Measurements from ENCODE around the gene TBKBP1.

The TBKBP1 gene, protein sequence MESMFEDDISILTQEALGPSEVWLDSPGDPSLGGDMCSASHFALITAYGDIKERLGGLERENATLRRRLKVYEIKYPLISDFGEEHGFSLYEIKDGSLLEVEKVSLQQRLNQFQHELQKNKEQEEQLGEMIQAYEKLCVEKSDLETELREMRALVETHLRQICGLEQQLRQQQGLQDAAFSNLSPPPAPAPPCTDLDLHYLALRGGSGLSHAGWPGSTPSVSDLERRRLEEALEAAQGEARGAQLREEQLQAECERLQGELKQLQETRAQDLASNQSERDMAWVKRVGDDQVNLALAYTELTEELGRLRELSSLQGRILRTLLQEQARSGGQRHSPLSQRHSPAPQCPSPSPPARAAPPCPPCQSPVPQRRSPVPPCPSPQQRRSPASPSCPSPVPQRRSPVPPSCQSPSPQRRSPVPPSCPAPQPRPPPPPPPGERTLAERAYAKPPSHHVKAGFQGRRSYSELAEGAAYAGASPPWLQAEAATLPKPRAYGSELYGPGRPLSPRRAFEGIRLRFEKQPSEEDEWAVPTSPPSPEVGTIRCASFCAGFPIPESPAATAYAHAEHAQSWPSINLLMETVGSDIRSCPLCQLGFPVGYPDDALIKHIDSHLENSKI

GRCh38 chr17:47693731-47694580 lies at the start of gene TBKBP1:
Gene TBKBP1 (plus strand): TSS chr17:47694161. CDS start chr17:47696113, 1,952 bp downstream.
- Histone ChIP-seq H3K9me3 (ENCODE audit: insufficient read depth, low read length, severe bottlenecking) (no peaks in the 10 kb centered on the region), H3K36me3 (ENCODE audit: insufficient read depth, low read length) (no peaks in the 10 kb centered on the region), H3K4me2 (ENCODE audit: insufficient read depth, low read length) (peak within 1 kb of the TSS; percentile 85), H4K20me1 (ENCODE audit: insufficient read depth, low read length) (peaks cover 32% of the 10 kb centered on the region), H3K4me1 (ENCODE audit: insufficient read depth, low read length) (peaks cover 31% of the 10 kb centered on the region), H3K27ac (ENCODE audit: low read length) (peak within 1 kb of the TSS; percentile 53; the same call in 1 of the 2 replicates), H3K9ac (ENCODE audit: low read depth, low read length) (peak within 1 kb of the TSS; percentile 60), H3K27me3 (ENCODE audit: insufficient read depth, low read length, poor library complexity) (peaks cover 13% of the 10 kb centered on the region), H3K4me3 (ENCODE audit: low read depth in 1 of 2, low read length in 2 of 2) (peak within 1 kb of the TSS; percentile 62 to 63), H2AFZ (ENCODE audit: low read depth, low read length) (peak within 1 kb of the TSS; percentile 69), H3K79me2 (ENCODE audit: insufficient read depth, low read length) (no peaks in the 10 kb centered on the region)
- DNase-seq = peak; percentile 82
- peak; percentile 71 for ATAC-seq (ENCODE audit: insufficient read depth, low read depth)
- TF ChIP-seq CTCF (IDR thresholded peaks at IDR 0.05; ENCODE audit: borderline replicate concordance, extremely low read depth, low read length, poor library complexity, severe bottlenecking) (no peak), EZH2 (IDR thresholded peaks at IDR 0.05; ENCODE audit: borderline replicate concordance, low read depth, low read length, severe bottlenecking) (no peak)

- Histone ChIP-seq H3K9ac (ENCODE audit: low read depth, low read length) (no peak overlapping the region), H4K20me1 (ENCODE audit: insufficient read depth, low read length) (no peaks in the 10 kb centered on the region), H2AFZ (ENCODE audit: low read depth, low read length) (no peak overlapping the region), H3K27ac (ENCODE audit: low read length) (no peak overlapping the region), H3K4me2 (ENCODE audit: insufficient read depth, low read length) (no peak overlapping the region), H3K4me3 (ENCODE audit: low read depth in 1 of 2, low read length in 2 of 2) (no peak overlapping the region), H3K27me3 (ENCODE audit: insufficient read depth, low read length, poor library complexity) (no peaks in the 10 kb centered on the region), H3K36me3 (ENCODE audit: insufficient read depth, low read length) (no peaks in the 10 kb centered on the region), H3K9me3 (ENCODE audit: insufficient read depth, low read length, severe bottlenecking) (no peaks in the 10 kb centered on the region), H3K79me2 (ENCODE audit: insufficient read depth, low read length) (peaks cover 11% of the 10 kb centered on the region), H3K4me1 (ENCODE audit: insufficient read depth, low read length) (peaks cover 14% of the 10 kb centered on the region)
- DNase-seq = no peak
- TF ChIP-seq EZH2 (IDR thresholded peaks at IDR 0.05; ENCODE audit: borderline replicate concordance, low read depth, low read length, severe bottlenecking) (no peak), CTCF (IDR thresholded peaks at IDR 0.05; ENCODE audit: borderline replicate concordance, extremely low read depth, low read length, poor library complexity, severe bottlenecking) (no peak)
- no peak for ATAC-seq (ENCODE audit: insufficient read depth, low read depth)
Observed at GRCh38 chr17:47644324-47644723, 49.6 kb upstream of the TBKBP1 start.

DNA sequence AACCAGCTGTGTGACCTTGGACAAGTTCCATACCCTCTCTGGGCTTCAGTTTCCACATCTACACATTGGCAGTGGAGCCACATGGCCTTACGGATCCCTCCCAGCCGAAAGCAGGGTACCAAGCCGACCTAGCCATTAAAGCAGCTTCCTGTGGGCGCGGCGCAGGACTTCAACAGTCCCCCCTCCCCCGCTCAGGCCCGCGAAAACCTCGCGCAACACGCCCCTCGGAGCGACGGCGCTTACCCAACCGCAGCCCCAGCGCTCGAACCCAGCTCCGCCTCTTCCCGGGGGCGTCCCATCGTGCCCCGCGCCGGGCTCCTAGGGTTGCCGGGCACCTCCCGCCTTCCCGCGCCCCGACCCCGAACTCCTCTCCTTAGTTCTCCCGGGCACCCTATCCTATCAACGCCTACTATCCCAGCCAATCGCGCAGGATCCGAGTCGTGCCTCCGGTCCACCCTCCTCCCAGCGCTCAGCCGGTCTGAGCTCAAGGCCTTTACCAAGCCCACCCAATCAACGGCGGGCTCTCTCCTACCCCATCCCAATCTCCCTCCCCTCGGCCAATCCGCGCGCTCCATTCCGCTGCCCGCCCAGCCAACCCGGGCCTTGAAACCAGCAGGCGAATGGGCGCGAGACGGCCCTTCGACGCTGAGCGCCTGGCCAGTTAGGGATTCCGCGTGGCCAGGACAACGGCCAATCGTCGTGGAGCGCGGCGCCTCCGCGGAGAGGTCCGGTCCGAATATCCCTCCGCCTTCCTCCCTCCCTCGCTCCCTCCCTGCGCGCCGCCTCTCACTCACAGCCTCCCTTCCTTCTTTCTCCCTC lies 44.6 kb upstream of the TBKBP1 start, which contains the start of gene KPNB1:
TSS of gene KPNB1 (plus strand) at position 767 of the 819 bp plus-strand sequence. CDS start 326 bp downstream, outside the sequence.
- H3K4me3 ChIP-seq (ENCODE audit: low read depth in 1 of 2, low read length in 2 of 2) = peak within 1 kb of the TSS; percentile 64 to 99
- H3K27ac ChIP-seq (ENCODE audit: low read length) = peak within 1 kb of the TSS; percentile 98
- H3K4me1 ChIP-seq (ENCODE audit: insufficient read depth, low read length) = peaks cover 49% of the 10 kb centered on the region
- H3K27me3 ChIP-seq (ENCODE audit: insufficient read depth, low read length, poor library complexity) = no peaks in the 10 kb centered on the region
- H3K4me2 ChIP-seq (ENCODE audit: insufficient read depth, low read length) = peak within 1 kb of the TSS; percentile 86
- H3K79me2 ChIP-seq (ENCODE audit: insufficient read depth, low read length) = peaks cover 53% of the 10 kb centered on the region
- H3K9ac ChIP-seq (ENCODE audit: low read depth, low read length) = peak within 1 kb of the TSS; percentile 86
- TF ChIP-seq CTCF (IDR thresholded peaks at IDR 0.05; ENCODE audit: borderline replicate concordance, extremely low read depth, low read length, poor library complexity, severe bottlenecking) = no peak
- TF ChIP-seq EZH2 (IDR thresholded peaks at IDR 0.05; ENCODE audit: borderline replicate concordance, low read depth, low read length, severe bottlenecking) = peak; percentile 76
- peak; percentile 87 for ATAC-seq (ENCODE audit: insufficient read depth, low read depth)
- peaks cover 38% of the 10 kb centered on the region for H3K36me3 ChIP-seq (ENCODE audit: insufficient read depth, low read length)
- no peaks in the 10 kb centered on the region for H3K9me3 ChIP-seq (ENCODE audit: insufficient read depth, low read length, severe bottlenecking)
- peak; percentile 100 for DNase-seq
- H4K20me1 ChIP-seq (ENCODE audit: insufficient read depth, low read length) = peaks cover 30% of the 10 kb centered on the region
- peak within 1 kb of the TSS; percentile 65 for H2AFZ ChIP-seq (ENCODE audit: low read depth, low read length)
